Measurements from ENCODE around the gene CDH4. TPM values are rescaled to one million over a fixed set of nuclear protein-coding genes. Genes with fewer than 3 reads are reported as not detected.

Gene CDH4
- total RNA-seq, 1 donor = 0.18 TPM

- no peak overlapping the region for H3K4me3 ChIP-seq (ENCODE audit: low read depth, low read length)
- TF ChIP-seq CTCF (IDR thresholded peaks at IDR 0.05; ENCODE audit: insufficient read depth, low read length) = no peak
- DNase-seq (ENCODE audit: low read depth) = no peak
These were observed 660.8 kb downstream of the CDH4 start for GRCh38 chr20:61912665-61913422.

GRCh38 chr20:61913423-61914225 lies 661.6 kb downstream of the CDH4 start:
- TF ChIP-seq CTCF (IDR thresholded peaks at IDR 0.05; ENCODE audit: insufficient read depth, low read length) = no peak
- no peak for DNase-seq (ENCODE audit: low read depth)
- H3K4me3 ChIP-seq (ENCODE audit: low read depth, low read length) = no peak overlapping the region

GRCh38 chr20:61915101-61915500 lies 663.0 kb downstream of the CDH4 start:
- no peak for DNase-seq (ENCODE audit: low read depth)
- no peak for TF ChIP-seq CTCF (IDR thresholded peaks at IDR 0.05; ENCODE audit: insufficient read depth, low read length)

GRCh38 chr20:61916318-61916891 lies 664.3 kb downstream of the CDH4 start:
- no peak for DNase-seq (ENCODE audit: low read depth)
- H3K4me3 ChIP-seq (ENCODE audit: low read depth, low read length) = no peak overlapping the region
- TF ChIP-seq CTCF (IDR thresholded peaks at IDR 0.05; ENCODE audit: insufficient read depth, low read length) = no peak

More at GRCh38 chr20:61915101-61915500, 663.0 kb downstream of the CDH4 start:
- no peak overlapping the region for H3K4me3 ChIP-seq (ENCODE audit: low read depth, low read length)

- no peak for DNase-seq (ENCODE audit: low read depth)
- TF ChIP-seq CTCF (IDR thresholded peaks at IDR 0.05; ENCODE audit: insufficient read depth, low read length) = no peak
These were observed 665.5 kb downstream of the CDH4 start for GRCh38 chr20:61917474-61918145.

GRCh38 chr20:61918548-61918947 lies 666.5 kb downstream of the CDH4 start:
- no peak for TF ChIP-seq CTCF (IDR thresholded peaks at IDR 0.05; ENCODE audit: insufficient read depth, low read length)
- DNase-seq (ENCODE audit: low read depth) = no peak
- H3K4me3 ChIP-seq (ENCODE audit: low read depth, low read length) = no peak overlapping the region

More at GRCh38 chr20:61917474-61918145, 665.5 kb downstream of the CDH4 start:
- no peak overlapping the region for H3K4me3 ChIP-seq (ENCODE audit: low read depth, low read length)
